Kidney tubule cell (primary cell): ENCODE measurements around the gene AHNAK2.
"Not testable (repeated sequence)": the region's sequence is repeated elsewhere in the genome, so short reads cannot be mapped to it uniquely, and the experiment has no call there.

Experiments used
- DNase-seq: peaks from one replicate; pipeline ENCODE4 v3.0.0-alpha.2; 2018; ENCODE audit warnings: low spot score

Gene AHNAK2

GRCh38 chr14:104898870-104899510 is 79.2 kb downstream of the AHNAK2 start:
- DNase-seq, result no peak

GRCh38 chr14:104898195-104898558 is 80.0 kb downstream of the AHNAK2 start:
- no peak for DNase-seq

GRCh38 chr14:104897330-104898194 is 80.6 kb downstream of the AHNAK2 start:
- DNase-seq, result no peak

GRCh38 chr14:104895786-104896661 is 82.2 kb downstream of the AHNAK2 start:
- peak; percentile 35 for DNase-seq

GRCh38 chr14:104895207-104895785 is 82.9 kb downstream of the AHNAK2 start:
- no peak for DNase-seq

- DNase-seq, result no peak
These were observed 83.6 kb downstream of the AHNAK2 start for GRCh38 chr14:104894331-104895206.

- DNase-seq, result no peak
These were observed 84.6 kb downstream of the AHNAK2 start for GRCh38 chr14:104893435-104894207.

GRCh38 chr14:104892531-104893434 is 85.4 kb downstream of the AHNAK2 start:
- no peak for DNase-seq

GRCh38 chr14:104891664-104892530 is 86.3 kb downstream of the AHNAK2 start:
- no peak for DNase-seq

- DNase-seq, result no peak
These were observed 87.0 kb downstream of the AHNAK2 start for GRCh38 chr14:104891121-104891551.

- not testable (repeated sequence) for DNase-seq
These were observed 87.9 kb downstream of the AHNAK2 start for GRCh38 chr14:104890292-104890691.

- DNase-seq, result no peak
These were observed 88.8 kb downstream of the AHNAK2 start for GRCh38 chr14:104889375-104889757.

- DNase-seq, result no peak
These were observed 89.4 kb downstream of the AHNAK2 start for GRCh38 chr14:104888489-104889374.

GRCh38 chr14:104887623-104888488 is 90.3 kb downstream of the AHNAK2 start:
- no peak for DNase-seq
